Brain microvascular endothelial cell (primary cell): ENCODE measurements around the gene DNAH6.
"Not testable (repeated sequence)": the region's sequence is repeated elsewhere in the genome, so short reads cannot be mapped to it uniquely, and the experiment has no call there.

Experiments
- DNase-seq: peaks from one replicate; pipeline ENCODE4 v3.0.0-alpha.2; 2020
- H3K27ac ChIP-seq: fragments of 250-450 bp; sonication (Bioruptor Pico); 2 replicates; pipeline ENCODE4 v1.5.1; 2020; ENCODE audit warnings: mild to moderate bottlenecking, moderate library complexity
- H3K27me3 ChIP-seq: fragments of 250-450 bp; sonication (Bioruptor Pico); replicated peaks from 2 replicates; pipeline ENCODE4 v1.5.1; 2020; ENCODE audit warnings: mild to moderate bottlenecking
- H3K36me3 ChIP-seq: fragments of 250-450 bp; sonication (Bioruptor Pico); replicated peaks from 2 replicates; pipeline ENCODE4 v1.5.1; 2020; ENCODE audit warnings: mild to moderate bottlenecking
- H3K4me3 ChIP-seq: 2 replicates; pipeline ENCODE4 v1.5.1; 2011; ENCODE audit warnings: low read depth, mild to moderate bottlenecking, control low read depth, low read length, moderate library complexity
- CTCF ChIP-seq: IDR thresholded peaks from 2 replicates; pipeline ENCODE4 v1.5.1; 2011; ENCODE audit warnings: low read depth, mild to moderate bottlenecking, moderate library complexity, low read length, control low read depth, inconsistent platforms; ENCODE audit errors: missing control alignments
- in situ Hi-C: cut with HindIII; loops from 2 replicates; pipeline ENCODE4 v1.10.0; 2017; ENCODE audit warnings: low sequenced_read_pairs, low pct_ligation_motif_present

DNAH6 gene

GRCh38 chr2:84495539-84496146 lies 20.7 kb upstream of the DNAH6 start:
- H3K4me3 ChIP-seq: no peak overlapping the region
- in situ Hi-C loops: no loop called here
- H3K27ac ChIP-seq: no peak overlapping the region
- H3K27me3 ChIP-seq: no peaks in the 10 kb centered on the region
- no peaks in the 10 kb centered on the region for H3K36me3 ChIP-seq
- peak; percentile 40 for DNase-seq
- peak; percentile 56 for TF ChIP-seq CTCF

GRCh38 chr2:84496386-84496785 lies 19.9 kb upstream of the DNAH6 start:
- Histone ChIP-seq H3K27ac (no peak overlapping the region), H3K4me3 (no peak overlapping the region), H3K27me3 (no peaks in the 10 kb centered on the region), H3K36me3 (no peaks in the 10 kb centered on the region)
- DNase-seq: no peak
- in situ Hi-C loops: no loop called here
- TF ChIP-seq CTCF: no peak

- H3K27me3 ChIP-seq: no peaks in the 10 kb centered on the region
- no peak for TF ChIP-seq CTCF
- H3K4me3 ChIP-seq: no peak overlapping the region
- H3K27ac ChIP-seq: no peak overlapping the region
- DNase-seq: no peak
- in situ Hi-C loops: no loop called here
- H3K36me3 ChIP-seq: no peaks in the 10 kb centered on the region
Observed at GRCh38 chr2:84497285-84497684, 19.0 kb upstream of the DNAH6 start.

- no peaks in the 10 kb centered on the region for H3K27me3 ChIP-seq
- TF ChIP-seq CTCF: no peak
- H3K36me3 ChIP-seq: no peaks in the 10 kb centered on the region
- H3K27ac ChIP-seq: no peak overlapping the region
- no peak overlapping the region for H3K4me3 ChIP-seq
- DNase-seq: no peak
- in situ Hi-C loops: no loop called here
Observed at GRCh38 chr2:84498150-84498799, 18.0 kb upstream of the DNAH6 start.

GRCh38 chr2:84511024-84511423 lies 5.3 kb upstream of the DNAH6 start:
- H3K36me3 ChIP-seq, H3K27me3 ChIP-seq, H3K27ac ChIP-seq, in situ Hi-C loops, DNase-seq, H3K4me3 ChIP-seq: not testable (repeated sequence)

- Histone ChIP-seq H3K27me3 (no peaks in the 10 kb centered on the region), H3K4me3 (peak overlapping the region; percentile 63), H3K27ac (no peak overlapping the region), H3K36me3 (no peaks in the 10 kb centered on the region)
- no peak for TF ChIP-seq CTCF
- in situ Hi-C loops: no loop called here
- no peak for DNase-seq
Observed at GRCh38 chr2:84515788-84516187, 510 bp upstream of the DNAH6 start.
